Fibroblast of lung (primary cell): ENCODE measurements around the gene PDZD2. TPM values are rescaled to one million over a fixed set of nuclear protein-coding genes. Genes with fewer than 3 reads are reported as not detected.

Experiments
- DNase-seq, 2 donors: peaks; one replicate each; pipeline versions ENCODE4 v3.0.0 to v3.0.0-alpha.2; 2010; ENCODE audit warnings: low read depth in 2 of 2
- H2AFZ ChIP-seq: 2 replicates; pipeline ENCODE4 v1.5.1; 2012; ENCODE audit warnings: low read length, control low read depth, inconsistent platforms
- H3K27ac ChIP-seq: 2 replicates; pipeline ENCODE4 v1.5.1; 2011; ENCODE audit warnings: low read length, control low read depth; ENCODE audit not compliant: insufficient read depth
- H3K27me3 ChIP-seq: 2 replicates; pipeline ENCODE4 v1.5.1; 2011; ENCODE audit warnings: mild to moderate bottlenecking, low read length; ENCODE audit not compliant: control insufficient read depth, insufficient read depth
- H3K36me3 ChIP-seq: 2 replicates; pipeline ENCODE4 v1.5.1; 2011; ENCODE audit warnings: low read length; ENCODE audit not compliant: control insufficient read depth, insufficient read depth
- H3K4me1 ChIP-seq: 2 replicates; pipeline ENCODE4 v1.5.1; 2011; ENCODE audit warnings: low read length; ENCODE audit not compliant: control insufficient read depth, insufficient read depth; ENCODE audit errors: extremely low read depth
- H3K4me2 ChIP-seq: 2 replicates; pipeline ENCODE4 v1.5.1; 2011; ENCODE audit warnings: low read length, control low read depth; ENCODE audit not compliant: insufficient read depth; ENCODE audit errors: extremely low read depth
- H3K4me3 ChIP-seq, 4 experiments: fragments of 200-600 bp in 1 of 4; sonication (generic) in 1 of 4; replicated peaks in 1 of 4; 2 replicates each; pipeline ENCODE4 v1.5.1; 2011 to 2016; ENCODE audit warnings: low read length in 4 of 4, low read depth in 3 of 4, mild to moderate bottlenecking in 3 of 4, control low read depth in 2 of 4, inconsistent platforms in 1 of 4, mixed read lengths in 1 of 4; ENCODE audit not compliant: insufficient read depth in 1 of 4; ENCODE audit errors: control extremely low read depth in 1 of 4
- H3K79me2 ChIP-seq: 2 replicates; pipeline ENCODE4 v1.5.1; 2012; ENCODE audit warnings: mild to moderate bottlenecking, low read length, inconsistent platforms; ENCODE audit not compliant: control insufficient read depth, insufficient read depth
- H3K9ac ChIP-seq: 2 replicates; pipeline ENCODE4 v1.5.1; 2011; ENCODE audit warnings: mild to moderate bottlenecking, low read length, control low read depth; ENCODE audit not compliant: insufficient read depth
- H3K9me3 ChIP-seq: 2 replicates; pipeline ENCODE4 v1.5.1; 2012; ENCODE audit warnings: low read depth, low read length; ENCODE audit not compliant: control insufficient read depth, insufficient read depth
- H4K20me1 ChIP-seq: 2 replicates; pipeline ENCODE4 v1.5.1; 2011; ENCODE audit warnings: low read length; ENCODE audit not compliant: control insufficient read depth, insufficient read depth; ENCODE audit errors: extremely low read depth
- EZH2 ChIP-seq: IDR thresholded peaks from 2 replicates; pipeline ENCODE4 v1.5.1; 2012; ENCODE audit warnings: low read length, control low read depth, mild to moderate bottlenecking; ENCODE audit errors: missing control alignments
- polyA plus RNA-seq, 2 donors: library from polyadenylated mRNA; depleted of rRNA in 1 of 2; stranded (reverse) in 1 of 2; unstranded in 1 of 2; fragments of >200 nt; gene quantifications; 2 replicates each; pipeline ENCODE4 v1.2.1, GENCODE V29; 2011 to 2012; ENCODE audit warnings: missing spikeins in 1 of 2
- total RNA-seq: library from RNA; depleted of rRNA; stranded (reverse); fragments of >200 nt; gene quantifications from 2 replicates; pipeline ENCODE4 v1.2.1, GENCODE V29; 2014
- TF ChIP-seq, protein P1 (sequence below), 2 donors: IDR thresholded peaks in 1 of 2; conservative IDR thresholded peaks in 1 of 2; 1 replicate in 1 of 2; 2 replicates in 1 of 2; pipeline ENCODE4 v1.5.1; 2011 to 2012; ENCODE audit warnings: low read length in 2 of 2, control low read depth in 1 of 2, inconsistent platforms in 1 of 2, low read depth in 1 of 2, mild to moderate bottlenecking in 1 of 2

The PDZD2 gene
- total and polyA plus RNA-seq, 2 donors (not counting 1 experiment from before 2014, with no cell fraction given), result 0.33 to 0.40 TPM

DNA sequence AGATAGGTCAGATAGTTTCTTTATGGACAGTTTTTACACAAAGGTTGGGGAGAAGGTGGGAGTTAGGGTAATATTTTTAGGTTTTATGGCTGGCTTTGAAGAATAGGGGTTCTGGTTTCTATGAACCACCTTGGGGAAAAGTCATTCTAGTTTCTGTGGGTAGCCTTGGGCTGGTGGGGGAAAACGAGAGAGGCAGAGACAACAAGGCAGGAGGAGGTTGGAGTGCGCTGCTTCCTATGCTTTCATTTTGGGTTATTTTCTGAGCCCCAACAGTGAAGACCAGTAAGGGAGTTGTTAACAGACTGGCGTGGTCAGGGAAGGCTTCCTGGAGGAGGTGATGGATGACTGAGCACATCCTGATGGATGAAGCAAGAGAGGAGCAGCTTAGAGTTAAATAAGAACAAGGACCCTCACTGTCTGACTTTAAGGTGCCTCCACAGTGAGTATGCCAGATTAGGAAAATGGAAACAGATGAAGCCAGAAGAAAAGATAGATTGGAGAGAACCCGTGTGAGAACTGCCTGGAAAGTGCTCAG lies 81.9 kb downstream of the PDZD2 start:
- no peaks in the 10 kb centered on the region for H3K27me3 ChIP-seq
- no peaks in the 10 kb centered on the region for H3K36me3 ChIP-seq
- no peak overlapping the region for H3K4me3 ChIP-seq
- no peaks in the 10 kb centered on the region for H3K79me2 ChIP-seq
- H3K4me1 ChIP-seq, result no peaks in the 10 kb centered on the region
- TF ChIP-seq, protein P1, sequence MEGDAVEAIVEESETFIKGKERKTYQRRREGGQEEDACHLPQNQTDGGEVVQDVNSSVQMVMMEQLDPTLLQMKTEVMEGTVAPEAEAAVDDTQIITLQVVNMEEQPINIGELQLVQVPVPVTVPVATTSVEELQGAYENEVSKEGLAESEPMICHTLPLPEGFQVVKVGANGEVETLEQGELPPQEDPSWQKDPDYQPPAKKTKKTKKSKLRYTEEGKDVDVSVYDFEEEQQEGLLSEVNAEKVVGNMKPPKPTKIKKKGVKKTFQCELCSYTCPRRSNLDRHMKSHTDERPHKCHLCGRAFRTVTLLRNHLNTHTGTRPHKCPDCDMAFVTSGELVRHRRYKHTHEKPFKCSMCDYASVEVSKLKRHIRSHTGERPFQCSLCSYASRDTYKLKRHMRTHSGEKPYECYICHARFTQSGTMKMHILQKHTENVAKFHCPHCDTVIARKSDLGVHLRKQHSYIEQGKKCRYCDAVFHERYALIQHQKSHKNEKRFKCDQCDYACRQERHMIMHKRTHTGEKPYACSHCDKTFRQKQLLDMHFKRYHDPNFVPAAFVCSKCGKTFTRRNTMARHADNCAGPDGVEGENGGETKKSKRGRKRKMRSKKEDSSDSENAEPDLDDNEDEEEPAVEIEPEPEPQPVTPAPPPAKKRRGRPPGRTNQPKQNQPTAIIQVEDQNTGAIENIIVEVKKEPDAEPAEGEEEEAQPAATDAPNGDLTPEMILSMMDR (conservative IDR thresholded peaks at IDR 0.05 in 1 of 2, IDR thresholded peaks at IDR 0.05 in 1 of 2; ENCODE audit: low read depth in 1 of 2, low read length in 2 of 2), result no peak
- no peak for TF ChIP-seq EZH2
- H4K20me1 ChIP-seq, result no peaks in the 10 kb centered on the region
- H3K4me2 ChIP-seq, result no peak overlapping the region
- no peak overlapping the region for H3K9ac ChIP-seq
- no peaks in the 10 kb centered on the region for H3K9me3 ChIP-seq
- no peak for DNase-seq
- H2AFZ ChIP-seq, result no peak overlapping the region
- H3K27ac ChIP-seq, result no peak overlapping the region

DNA sequence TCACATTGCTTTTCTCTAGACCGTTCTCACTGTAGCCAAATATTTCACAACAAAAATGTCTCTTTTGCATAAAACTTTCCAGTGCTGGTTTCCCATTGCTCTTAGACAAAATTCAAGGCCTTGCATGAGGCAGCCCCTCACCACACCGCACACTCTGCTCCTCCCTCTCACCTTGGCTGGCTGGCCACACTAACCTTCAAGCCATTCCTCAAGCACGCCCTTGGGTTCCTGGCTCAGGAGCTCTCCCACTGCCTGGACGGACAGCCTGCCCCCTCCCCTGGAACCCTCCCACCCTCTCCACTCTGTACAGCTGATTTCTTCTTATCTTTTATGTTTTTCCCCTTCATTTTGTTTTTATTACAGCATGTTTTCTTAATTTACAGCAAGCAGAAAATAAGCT lies 83.2 kb downstream of the PDZD2 start:
- Histone ChIP-seq H3K4me2 (no peak overlapping the region), H3K27ac (no peak overlapping the region), H4K20me1 (no peaks in the 10 kb centered on the region), H3K9me3 (no peaks in the 10 kb centered on the region), H2AFZ (no peak overlapping the region), H3K9ac (no peak overlapping the region), H3K4me1 (no peaks in the 10 kb centered on the region), H3K36me3 (no peaks in the 10 kb centered on the region), H3K4me3 (no peak overlapping the region), H3K27me3 (no peaks in the 10 kb centered on the region), H3K79me2 (no peaks in the 10 kb centered on the region)
- no peak for TF ChIP-seq EZH2
- TF ChIP-seq, protein P1 (conservative IDR thresholded peaks at IDR 0.05 in 1 of 2, IDR thresholded peaks at IDR 0.05 in 1 of 2; ENCODE audit: low read depth in 1 of 2, low read length in 2 of 2), result no peak
- no peak for DNase-seq

DNA sequence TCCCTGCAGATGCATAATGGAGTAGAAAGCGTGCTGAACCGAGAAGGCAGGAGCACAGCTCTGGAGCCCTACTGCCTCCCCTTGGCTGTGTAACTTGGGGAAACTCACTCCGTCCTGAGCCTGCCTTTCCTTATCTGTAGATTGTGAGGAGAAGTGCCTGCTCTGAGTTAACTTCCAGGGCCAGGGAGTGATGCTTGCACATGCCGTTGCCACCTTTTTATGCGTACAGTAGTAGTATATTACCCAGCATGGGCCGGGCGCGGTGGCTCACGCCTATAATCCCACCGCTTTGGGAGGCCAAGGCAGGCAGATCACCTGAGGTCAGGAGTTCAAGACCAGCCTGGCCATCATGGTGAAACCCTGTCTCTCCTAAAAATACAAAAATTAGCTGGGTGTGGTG lies 87.1 kb downstream of the PDZD2 start:
- H3K4me2 ChIP-seq, result no peak overlapping the region
- H4K20me1 ChIP-seq, result no peaks in the 10 kb centered on the region
- DNase-seq, result no peak
- no peaks in the 10 kb centered on the region for H3K27me3 ChIP-seq
- no peak overlapping the region for H2AFZ ChIP-seq
- no peak overlapping the region for H3K27ac ChIP-seq
- H3K79me2 ChIP-seq, result no peaks in the 10 kb centered on the region
- H3K4me3 ChIP-seq, result no peak overlapping the region
- no peaks in the 10 kb centered on the region for H3K36me3 ChIP-seq
- no peak for TF ChIP-seq EZH2
- TF ChIP-seq, protein P1 (conservative IDR thresholded peaks at IDR 0.05 in 1 of 2, IDR thresholded peaks at IDR 0.05 in 1 of 2; ENCODE audit: low read depth in 1 of 2, low read length in 2 of 2), result no peak
- no peaks in the 10 kb centered on the region for H3K9me3 ChIP-seq
- no peak overlapping the region for H3K9ac ChIP-seq
- no peaks in the 10 kb centered on the region for H3K4me1 ChIP-seq
